Activated CD8-positive, alpha-beta memory T cell treated with anti-CD3 and anti-CD28 coated beads, Interleukin-2, amount 50 U/mL, for 24 hours (primary cell): ENCODE data around the gene NOL4L.

Experiments
- DNase-seq: peaks from one replicate; pipeline ENCODE4 v3.0.0-alpha.2; 2020; ENCODE audit errors: extremely low read depth

NOL4L gene

DNA sequence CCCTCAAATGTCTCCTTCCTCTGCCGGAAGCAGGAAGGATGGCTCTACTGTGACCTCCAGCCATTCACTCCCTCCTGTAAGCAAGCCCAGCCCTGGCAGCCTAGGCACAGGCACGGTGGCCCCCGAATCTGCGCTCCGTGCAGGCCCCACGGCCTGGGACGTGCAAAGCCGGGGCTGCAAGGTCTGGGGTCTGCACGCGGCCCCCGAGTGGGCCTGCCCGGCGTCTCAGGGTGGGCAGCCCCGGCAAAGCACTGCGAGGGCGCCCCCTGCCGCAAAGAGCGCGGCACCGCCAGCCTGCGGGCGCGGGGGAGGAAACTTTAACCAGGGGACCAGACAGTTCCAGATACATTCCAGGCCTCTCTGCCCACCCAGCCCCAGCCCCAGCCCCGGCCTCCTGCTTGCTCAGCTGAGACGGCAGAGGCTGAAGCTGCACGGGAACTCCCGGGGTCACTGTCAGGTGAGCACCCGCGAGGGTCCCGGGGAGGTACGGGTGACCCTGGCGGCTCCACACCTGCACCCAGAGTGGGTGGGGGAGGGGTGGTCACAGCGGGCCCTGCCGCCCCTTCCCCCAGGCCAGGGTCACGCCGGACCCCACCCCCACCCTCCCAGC is 128.2 kb downstream of the NOL4L start:
- DNase-seq = no peak

DNA sequence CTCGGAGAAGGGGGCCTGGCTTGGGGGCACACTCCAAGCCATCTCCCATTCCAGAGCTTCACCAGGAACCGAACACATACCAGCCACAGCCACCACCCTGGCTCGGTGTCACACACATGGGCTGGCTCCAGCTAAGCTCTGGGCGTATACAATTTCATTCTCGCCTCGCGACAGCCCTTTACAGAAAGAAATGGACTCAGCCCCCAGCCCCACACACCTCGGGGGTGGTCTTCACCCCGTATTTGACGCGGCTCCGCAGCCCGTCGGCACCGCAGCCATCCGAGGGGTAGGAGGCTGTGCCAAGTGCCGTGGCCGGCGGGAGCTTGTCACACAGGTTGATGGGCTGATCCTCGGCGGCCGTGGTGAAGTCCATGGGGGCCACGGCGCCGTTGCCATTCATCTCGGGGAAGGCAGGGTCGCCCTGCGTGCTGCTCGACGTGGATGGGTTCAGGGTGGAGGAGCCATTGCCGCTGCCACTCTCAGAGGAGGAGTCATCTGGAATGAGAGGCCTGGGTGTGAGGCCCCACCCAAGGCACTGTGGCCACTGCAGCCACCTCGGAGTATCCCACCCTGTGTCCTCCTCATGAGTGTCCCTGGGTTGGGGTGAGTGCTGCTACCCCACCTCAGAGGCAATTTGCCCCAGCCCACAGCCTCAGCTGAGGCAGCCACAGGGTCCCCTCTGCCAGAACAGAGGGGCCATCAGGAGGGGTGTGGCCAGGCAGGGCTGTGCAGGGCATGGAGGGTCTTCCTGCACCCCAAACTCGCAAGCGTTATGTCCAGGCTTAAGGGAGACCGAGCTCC is 129.0 kb downstream of the NOL4L start:
- DNase-seq = no peak

DNA sequence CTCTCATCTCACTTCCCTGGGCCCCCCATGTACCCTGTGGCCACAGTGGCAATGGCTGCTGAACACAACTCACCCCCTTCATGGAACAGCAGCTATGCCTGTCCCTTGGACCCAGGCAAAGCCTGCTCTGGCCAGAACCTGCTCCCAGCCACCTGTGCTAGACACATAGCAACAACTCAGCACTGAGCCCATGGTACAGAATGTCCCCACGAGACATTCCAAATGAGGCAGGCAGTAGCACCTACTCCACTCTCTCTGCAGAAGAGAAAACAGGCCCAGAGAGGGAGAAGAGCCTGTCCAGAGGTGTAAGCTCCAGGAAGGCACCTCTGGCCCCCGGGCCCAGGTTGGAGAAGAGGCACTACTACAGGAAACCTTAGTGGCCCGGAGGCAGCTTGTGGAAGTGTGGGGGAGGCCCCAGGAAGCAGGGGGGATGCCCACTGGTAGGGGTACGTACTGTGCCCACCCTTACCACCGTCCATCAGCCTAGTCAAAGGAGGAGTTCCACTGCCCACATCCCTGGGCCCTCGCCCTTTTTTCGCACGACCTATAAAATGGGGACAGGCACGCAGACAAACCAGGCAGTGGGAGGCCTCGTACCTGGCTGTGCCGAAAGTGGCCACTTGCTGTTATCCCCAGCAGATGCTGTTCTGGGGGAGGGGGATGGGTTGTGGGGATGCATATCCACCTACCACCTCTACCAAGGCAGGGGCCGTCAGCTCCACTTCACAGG is 129.8 kb downstream of the NOL4L start:
- no peak for DNase-seq

DNA sequence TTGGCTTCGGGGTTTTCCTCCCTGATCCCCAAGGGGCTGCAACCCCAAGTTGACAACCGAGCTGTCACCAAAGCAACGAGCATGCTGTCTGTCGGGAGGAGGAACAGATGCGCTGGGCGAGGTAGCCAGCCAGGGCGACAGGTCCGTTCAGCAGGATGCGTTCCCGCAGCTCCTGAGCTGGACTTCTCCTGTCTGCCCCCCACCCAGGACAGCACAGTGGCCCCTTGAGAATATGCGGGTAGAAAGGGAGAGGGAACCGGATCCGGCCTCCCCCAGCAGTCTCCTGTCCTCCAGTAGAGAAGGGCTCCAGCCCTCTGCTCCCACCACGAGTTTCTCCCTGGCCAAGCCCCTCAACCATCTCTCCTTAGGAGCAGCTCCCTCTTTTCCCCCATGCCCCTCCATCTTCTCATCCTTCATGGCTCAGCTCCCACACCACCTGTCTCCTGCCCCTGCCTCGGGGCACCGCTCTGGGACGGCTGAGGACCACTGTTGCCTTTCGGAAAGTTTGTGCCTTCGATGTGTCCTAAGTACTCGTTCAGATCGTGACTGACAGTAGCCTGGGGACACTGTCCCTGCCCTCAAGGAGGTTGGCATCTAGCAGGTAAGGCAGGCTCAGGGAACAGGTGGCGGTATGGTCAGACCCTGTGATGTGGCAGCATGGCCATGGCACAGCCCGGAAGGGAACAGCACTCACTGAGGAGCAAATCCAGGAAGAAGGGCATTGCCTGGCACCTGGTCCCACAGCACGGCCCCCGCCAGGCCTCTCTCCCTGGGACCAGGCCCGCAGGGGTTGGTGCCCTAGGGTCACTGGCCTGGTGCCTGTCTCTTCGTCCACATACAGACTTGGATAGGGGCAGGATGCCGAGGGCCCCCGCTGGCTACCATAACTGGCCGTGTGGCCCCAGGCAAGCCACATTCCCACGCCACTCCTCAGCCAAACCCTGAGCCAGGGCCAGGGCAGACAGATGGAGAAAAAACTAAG is 130.7 kb downstream of the NOL4L start:
- no peak for DNase-seq

- DNase-seq = no peak
These were observed 131.5 kb downstream of the NOL4L start for GRCh38 chr20:32453467-32454163.

DNA sequence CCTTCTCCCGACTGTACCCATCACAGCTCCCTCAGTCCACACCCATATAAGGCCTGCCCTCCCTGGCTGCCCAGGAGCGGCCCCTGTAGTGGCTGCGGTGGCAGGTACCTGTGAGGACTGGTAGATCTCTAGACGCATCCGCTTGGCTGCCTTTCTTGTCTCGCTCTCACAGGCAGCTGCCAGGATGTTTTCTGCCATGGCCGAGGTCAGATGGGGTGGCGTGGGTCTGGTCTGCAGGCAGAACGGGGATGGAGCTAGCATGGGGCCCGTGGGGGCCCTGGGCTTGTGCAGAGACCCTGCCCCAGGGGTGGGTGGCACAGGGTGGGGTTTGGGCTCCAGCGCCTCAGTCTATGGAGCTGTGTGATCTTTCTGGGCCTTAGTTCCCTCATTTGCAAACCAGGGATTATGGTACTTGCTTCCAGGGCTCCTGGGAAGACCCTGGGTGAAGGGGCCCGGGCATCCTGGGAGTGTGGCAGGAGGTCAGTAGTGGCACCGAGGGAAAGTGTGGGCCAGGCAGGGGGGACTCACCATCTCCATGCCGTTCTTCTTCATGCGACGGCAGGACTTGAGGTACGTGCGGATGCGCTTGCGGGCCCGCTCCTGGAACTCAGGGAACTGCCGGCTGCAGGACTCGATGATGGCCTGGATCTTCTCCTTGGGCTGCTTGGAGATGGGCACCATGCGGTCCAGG is 132.2 kb downstream of the NOL4L start:
- DNase-seq = no peak

DNA sequence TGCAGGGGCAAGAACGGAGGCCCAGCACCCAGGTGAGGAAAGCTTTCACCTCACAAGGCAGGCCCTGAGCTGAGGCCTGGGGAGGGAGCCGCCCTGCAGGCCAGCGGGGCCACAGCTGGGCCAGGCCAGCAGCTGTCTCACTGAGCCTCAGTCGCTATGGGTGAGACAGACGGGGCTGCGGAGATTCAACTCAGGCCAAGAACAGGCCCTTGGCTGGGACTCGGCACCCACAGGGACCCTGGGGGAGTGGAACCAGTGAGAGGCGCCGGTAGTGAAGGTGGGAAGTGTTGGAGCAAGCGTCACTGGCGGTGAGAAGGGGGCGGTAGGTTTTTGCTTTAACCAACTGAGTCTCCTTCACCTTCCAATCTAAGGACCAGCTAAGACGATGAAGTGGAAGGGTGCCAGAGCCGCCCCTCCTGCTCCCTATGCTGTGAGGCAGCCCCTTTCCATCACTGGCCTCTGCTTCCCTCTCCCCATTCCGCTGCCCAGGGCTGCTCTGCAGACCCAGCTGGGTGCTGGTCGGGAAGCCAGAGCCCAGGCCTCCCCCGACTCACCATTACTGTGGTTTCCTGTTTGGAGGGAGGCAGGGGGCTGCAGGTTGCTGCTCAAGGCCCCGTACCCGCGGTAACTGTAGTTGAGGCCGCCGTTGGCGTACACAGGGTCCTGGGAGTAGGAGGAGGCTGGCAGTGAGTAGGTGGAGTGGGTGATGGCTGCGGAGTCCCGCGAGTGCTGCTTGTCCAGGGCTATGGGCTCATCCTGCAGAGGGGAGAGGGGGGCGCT is 133.3 kb downstream of the NOL4L start:
- no peak for DNase-seq

DNA sequence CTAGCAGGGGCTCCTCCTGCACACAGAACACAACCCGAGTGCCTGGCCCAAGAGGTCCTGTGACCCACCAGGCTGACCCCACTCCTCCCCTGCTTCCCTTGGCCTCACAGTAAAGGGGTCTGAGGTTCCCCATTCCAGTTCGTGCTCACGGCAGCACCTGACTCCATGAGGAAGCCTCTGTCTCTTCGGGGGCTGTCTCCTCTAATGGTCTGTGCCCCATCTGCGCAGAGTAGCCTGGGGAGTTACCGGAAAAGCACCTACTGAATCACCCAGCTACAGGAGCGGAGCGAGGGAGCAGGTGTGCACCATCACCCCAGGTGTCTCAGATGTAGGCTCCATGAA is 133.8 kb downstream of the NOL4L start:
- no peak for DNase-seq

DNA sequence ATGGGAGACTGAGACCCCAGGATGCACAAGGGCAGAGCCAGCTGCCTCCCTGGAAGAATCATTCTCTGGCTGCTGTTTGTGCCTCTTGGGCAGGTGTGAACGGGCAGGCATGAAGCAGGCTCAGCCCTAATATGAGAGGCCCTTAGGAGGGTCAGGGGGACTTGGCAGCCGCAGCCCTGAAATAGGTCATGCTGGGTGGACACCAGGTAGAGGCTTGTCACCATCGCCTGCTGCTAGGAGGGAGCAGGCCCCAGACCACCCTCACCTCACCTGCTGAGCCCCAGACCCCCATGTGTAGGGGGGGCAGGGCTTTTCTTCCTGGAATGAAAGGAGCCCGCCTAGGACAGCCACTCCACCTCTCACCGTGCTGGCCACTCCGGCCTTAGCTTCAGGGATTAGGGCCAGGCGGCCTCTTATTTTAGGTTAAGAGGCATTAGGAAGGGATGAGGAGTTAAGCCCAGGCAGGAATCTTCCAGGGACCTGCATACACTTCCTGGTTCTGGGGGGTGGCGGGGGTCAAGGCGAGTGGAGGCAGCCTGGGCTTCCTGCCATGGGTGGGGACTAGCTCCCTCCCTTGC is 134.6 kb downstream of the NOL4L start:
- DNase-seq = no peak

DNA sequence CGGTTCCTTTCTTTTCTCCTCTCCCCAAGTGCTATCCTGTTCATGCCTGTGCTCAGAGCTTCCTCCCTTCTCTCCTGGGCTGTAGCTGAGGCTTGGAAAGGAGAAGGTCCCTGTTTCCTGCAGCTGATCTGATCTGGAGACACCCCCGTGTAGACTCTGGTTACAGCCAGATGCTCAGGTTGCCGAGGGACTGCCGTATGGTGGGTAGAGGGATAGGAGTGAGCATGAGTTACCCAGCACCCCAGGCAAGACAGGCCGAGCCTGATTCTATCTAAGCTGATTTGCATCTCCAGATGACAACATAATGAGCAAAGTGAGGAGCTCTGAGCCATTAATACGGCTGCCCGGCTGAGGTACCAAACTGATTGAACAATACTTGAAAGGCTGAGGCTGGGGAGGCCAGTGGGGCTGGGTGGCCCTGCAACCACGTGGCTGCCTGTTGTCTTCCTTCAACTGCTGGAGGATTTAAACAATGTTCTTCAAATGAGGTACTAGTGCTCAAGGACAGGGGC is 135.2 kb downstream of the NOL4L start:
- no peak for DNase-seq

DNA sequence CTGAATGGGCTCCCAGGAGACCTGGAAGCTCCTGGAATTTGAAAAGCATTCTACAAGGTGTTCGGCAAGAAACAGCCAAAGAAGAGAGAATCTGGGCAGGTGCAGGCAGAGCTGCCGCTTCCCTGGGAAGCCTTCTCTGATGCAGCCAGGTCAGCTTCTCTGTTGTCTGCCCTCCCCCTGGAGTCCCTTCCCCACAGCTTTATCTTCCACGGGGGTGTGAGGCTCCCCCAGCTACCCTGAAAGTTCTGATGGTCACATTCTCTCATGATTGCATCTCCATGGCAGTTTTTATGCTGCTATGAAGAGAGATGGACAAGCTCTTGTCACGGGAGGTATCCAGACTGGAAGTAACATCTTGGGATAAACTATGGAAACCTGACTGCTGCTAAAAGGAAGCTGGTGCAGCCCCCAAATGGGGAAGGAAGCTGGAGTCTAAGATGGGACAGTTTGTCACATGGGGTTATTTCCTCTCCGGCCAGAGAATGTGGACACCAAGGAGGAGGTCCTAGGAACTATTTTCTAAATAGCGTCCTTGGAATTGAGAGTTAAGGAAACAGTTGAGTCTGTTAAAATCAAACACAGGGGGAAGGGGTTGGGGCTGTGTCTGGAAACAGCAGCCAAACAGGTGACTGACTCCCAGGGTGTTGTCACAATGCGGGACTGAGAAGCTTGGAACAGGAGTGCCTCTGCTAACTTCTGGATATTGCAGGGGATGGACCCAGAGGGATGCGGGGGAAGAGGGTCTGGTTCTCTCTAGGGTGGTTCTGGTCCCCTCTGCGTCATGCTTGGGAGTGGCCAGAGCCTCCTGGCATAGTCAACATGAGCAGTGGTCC is 135.9 kb downstream of the NOL4L start:
- DNase-seq = no peak

- no peak for DNase-seq
These were observed 136.7 kb downstream of the NOL4L start for GRCh38 chr20:32448306-32449056.

DNA sequence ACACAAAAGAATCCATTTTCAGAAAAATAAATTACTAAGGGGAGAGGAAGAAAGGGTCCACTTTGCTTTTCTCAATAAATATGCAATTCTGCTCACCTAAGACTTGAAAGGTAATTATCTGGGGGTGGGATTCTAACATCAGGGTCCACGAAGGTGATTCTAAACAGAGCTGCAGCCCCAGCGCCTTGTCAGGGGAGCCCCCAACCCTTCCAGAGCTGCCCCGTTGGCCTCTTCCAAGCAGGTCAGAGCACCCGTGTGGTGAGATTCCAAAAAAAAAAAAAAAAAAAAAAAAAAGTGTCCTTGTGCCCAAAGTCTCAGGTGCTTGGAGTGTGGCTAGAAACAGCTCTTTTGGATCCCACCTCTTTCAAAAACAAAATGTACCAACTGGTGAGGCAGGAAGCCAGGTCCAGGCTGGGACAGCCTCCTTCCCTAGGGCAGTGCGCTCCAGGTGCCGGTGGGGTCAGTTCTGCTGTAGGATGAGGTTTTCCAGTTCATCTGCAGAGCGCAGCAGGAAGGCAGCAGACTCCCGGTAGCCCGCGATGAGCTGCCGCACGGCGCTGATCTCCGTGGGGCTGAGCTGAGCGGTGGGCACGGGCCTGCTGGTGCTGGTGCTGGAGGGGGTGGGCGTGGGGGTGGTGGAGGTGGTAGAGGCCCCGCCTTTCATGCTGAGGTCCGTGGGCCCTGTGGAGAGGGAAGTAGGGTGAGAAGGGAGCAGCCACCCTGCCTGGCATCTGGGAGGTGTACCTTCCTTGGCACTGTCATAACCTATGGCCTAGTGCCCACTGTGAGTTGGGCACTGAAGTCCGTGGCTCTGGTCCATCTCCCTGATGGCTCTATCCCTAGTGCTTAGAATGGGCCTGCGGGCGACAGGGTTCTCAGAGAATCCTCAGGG is 137.8 kb downstream of the NOL4L start:
- DNase-seq = no peak

DNA sequence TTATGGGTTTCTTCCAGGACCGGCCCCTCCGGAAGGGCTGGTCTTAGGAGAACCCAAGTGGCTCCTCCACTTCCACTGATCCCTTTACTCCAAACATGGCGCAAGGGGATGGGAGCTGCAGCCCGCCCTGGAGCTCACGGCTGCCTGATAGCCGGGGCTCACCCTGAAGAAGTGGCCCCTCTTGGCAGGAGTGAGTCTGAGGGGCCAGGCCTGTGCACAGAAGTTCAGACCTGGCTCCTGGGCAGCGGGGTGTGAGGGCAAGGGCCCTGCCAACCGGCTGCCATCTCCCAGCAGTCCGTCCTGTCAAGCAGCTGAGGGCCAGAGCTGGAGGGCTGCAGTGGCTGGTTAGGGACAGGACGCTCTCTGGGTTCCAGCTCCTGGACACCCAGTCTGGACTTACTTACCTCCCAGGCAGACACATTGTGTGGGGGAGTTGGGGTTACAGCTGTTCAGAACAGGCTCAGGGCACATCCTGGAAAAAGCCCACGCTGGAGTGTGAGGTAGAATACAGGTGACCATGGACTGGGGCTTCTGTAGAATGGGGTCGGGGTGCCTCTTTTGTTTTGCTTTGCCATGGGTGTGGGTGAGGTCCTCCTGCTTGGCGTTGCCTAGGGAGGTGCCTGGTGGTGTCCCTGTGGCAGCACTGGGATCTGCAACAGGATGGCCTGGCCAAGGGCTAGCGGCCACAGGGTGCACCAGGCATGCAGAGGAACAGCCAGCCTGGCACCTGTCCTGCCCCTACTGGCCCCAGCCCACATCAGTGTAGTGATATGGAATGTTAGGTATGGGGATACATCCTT is 138.6 kb downstream of the NOL4L start:
- DNase-seq = no peak

DNA sequence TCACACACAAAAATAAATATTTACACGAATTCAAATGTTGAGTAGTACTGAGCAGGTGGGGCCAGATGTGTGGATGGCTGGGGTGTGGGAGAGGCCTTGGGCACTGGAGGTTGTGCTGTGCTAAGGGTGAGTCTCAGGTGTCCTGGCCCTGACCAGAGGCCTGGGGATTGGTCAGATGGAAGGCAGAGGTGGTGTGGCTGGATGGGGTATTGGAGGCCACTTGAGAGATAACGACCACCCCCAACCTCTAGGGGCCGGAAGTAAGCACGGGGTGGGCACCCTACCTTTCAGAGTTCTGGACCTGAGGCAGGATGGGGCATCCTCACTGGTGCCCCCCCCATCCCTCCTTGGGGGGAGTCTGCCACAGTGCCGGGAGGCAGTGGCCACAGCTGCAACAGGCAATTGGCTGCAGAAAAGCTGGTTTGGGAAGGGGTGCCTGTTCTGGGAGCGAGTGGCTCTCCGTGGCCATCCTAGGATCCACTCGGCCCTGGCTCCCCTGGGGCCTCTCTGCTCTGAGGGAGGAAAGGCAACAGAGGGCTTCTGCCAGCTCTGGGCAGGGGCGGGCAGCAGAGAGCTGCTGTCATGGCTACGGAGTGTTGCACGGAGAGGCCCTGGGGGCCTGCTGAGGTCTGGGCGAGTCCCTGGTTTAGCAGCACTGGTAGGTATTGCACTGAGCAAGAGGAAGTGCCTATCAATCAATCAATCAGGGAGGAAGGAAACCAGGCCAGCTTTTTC is 139.4 kb downstream of the NOL4L start:
- DNase-seq = no peak
